Right lobe of liver (tissue), 4 donors: ENCODE results near the gene BRD4.

Experiments
- CTCF ChIP-seq, 4 donors: fragments of 200-600 bp in 3 of 4; fragments of 450-650 bp in 1 of 4; IDR thresholded peaks; one replicate each; pipeline versions ENCODE4 v1.5.1 to v1.8.0; 2016 to 2022; ENCODE audit warnings: antibody characterized with exemption in 4 of 4, mild to moderate bottlenecking in 2 of 4
- POLR2A ChIP-seq: fragments of 450-650 bp; IDR thresholded peaks from one replicate; pipeline ENCODE4 v1.6.1; 2017; ENCODE audit warnings: antibody characterized with exemption, mild to moderate bottlenecking
- donor health status: DM: no; HTN: no; CAD: no.
- donor health status: DM: no; HTN: no; CAD: no.
- donor health status: DM: no; HTN: yes; CAD: no.

GRCh38 chr19:15253513-15253912 is 78.8 kb downstream of the BRD4 start:
- TF ChIP-seq POLR2A = no peak
- TF ChIP-seq CTCF (IDR thresholded peaks at IDR 0.05) = no peak
